H9 (cell line): ENCODE results near the gene MAP3K5. TPM values are rescaled to one million over a fixed set of nuclear protein-coding genes. Genes with fewer than 3 reads are reported as not detected.

Experiments used
- DNase-seq: peaks from one replicate; pipeline ENCODE4 v3.0.0-alpha.2; 2017
- H2AFZ ChIP-seq: one replicate; pipeline ENCODE4 v1.6.1; 2013; ENCODE audit warnings: mild to moderate bottlenecking, low read length, control low read depth, moderate library complexity
- H2AK5ac ChIP-seq: 2 replicates; pipeline ENCODE4 v1.6.1; 2013; ENCODE audit warnings: low read length, control low read depth, mixed read lengths; ENCODE audit not compliant: insufficient read length
- H2BK120ac ChIP-seq: one replicate; pipeline ENCODE4 v1.6.1; 2013; ENCODE audit warnings: low read depth, mild to moderate bottlenecking, low read length, control low read depth, inconsistent platforms; ENCODE audit not compliant: poor library complexity, severe bottlenecking
- H2BK12ac ChIP-seq: 2 replicates; pipeline ENCODE4 v1.6.1; 2013; ENCODE audit warnings: low read length, control low read depth, mixed read lengths, low read depth; ENCODE audit not compliant: insufficient read length
- H2BK15ac ChIP-seq: 2 replicates; pipeline ENCODE4 v1.6.1; 2013; ENCODE audit warnings: low read depth, low read length, control low read depth
- H2BK20ac ChIP-seq: one replicate; pipeline ENCODE4 v1.6.1; 2013; ENCODE audit warnings: low read depth, mild to moderate bottlenecking, low read length, control low read depth, inconsistent platforms; ENCODE audit not compliant: poor library complexity, severe bottlenecking
- H2BK5ac ChIP-seq: 2 replicates; pipeline ENCODE4 v1.6.1; 2013; ENCODE audit warnings: low read length, control low read depth, mixed read lengths; ENCODE audit not compliant: insufficient read length
- H3K14ac ChIP-seq: 2 replicates; pipeline ENCODE4 v1.6.1; 2013; ENCODE audit warnings: low read length, control low read depth; ENCODE audit not compliant: insufficient read depth
- H3K18ac ChIP-seq: 2 replicates; pipeline ENCODE4 v1.6.1; 2013; ENCODE audit warnings: low read depth, mild to moderate bottlenecking, mixed read lengths, low read length, control low read depth; ENCODE audit not compliant: insufficient read length
- H3K23ac ChIP-seq: 2 replicates; pipeline ENCODE4 v1.6.1; 2013; ENCODE audit warnings: low read length, control low read depth, mixed read lengths, low read depth; ENCODE audit not compliant: insufficient read length
- H3K23me2 ChIP-seq: 2 replicates; pipeline ENCODE4 v1.6.1; 2013; ENCODE audit warnings: low read depth, mild to moderate bottlenecking, mixed read lengths, low read length, control low read depth; ENCODE audit not compliant: insufficient read length, poor library complexity, severe bottlenecking
- H3K27ac ChIP-seq: 2 replicates; pipeline ENCODE4 v1.5.1; 2013; ENCODE audit warnings: low read length, control low read depth, mixed read lengths, low read depth; ENCODE audit not compliant: insufficient read length
- H3K27me3 ChIP-seq: 2 replicates; pipeline ENCODE4 v1.6.1; 2013; ENCODE audit warnings: low read length, control low read depth, inconsistent platforms; ENCODE audit not compliant: insufficient read depth
- H3K4ac ChIP-seq: 2 replicates; pipeline ENCODE4 v1.6.1; 2013; ENCODE audit warnings: low read depth, mild to moderate bottlenecking, control low read depth, inconsistent platforms, low read length, moderate library complexity
- H3K4me1 ChIP-seq: 2 replicates; pipeline ENCODE4 v1.6.1; 2013; ENCODE audit warnings: low read length, control low read depth, inconsistent platforms; ENCODE audit not compliant: insufficient read depth
- H3K4me2 ChIP-seq: 2 replicates; pipeline ENCODE4 v1.6.1; 2013; ENCODE audit warnings: low read length, control low read depth, mixed read lengths; ENCODE audit not compliant: insufficient read length, insufficient read depth
- H3K56ac ChIP-seq: 2 replicates; pipeline ENCODE4 v1.6.1; 2013; ENCODE audit warnings: low read depth, mild to moderate bottlenecking, mixed read lengths, low read length, control low read depth; ENCODE audit not compliant: insufficient read length
- H3K79me1 ChIP-seq: 2 replicates; pipeline ENCODE4 v1.6.1; 2013; ENCODE audit warnings: low read depth, mild to moderate bottlenecking, moderate library complexity, low read length, control low read depth, inconsistent platforms; ENCODE audit not compliant: insufficient read depth, poor library complexity, severe bottlenecking
- H3K79me2 ChIP-seq: 2 replicates; pipeline ENCODE4 v1.6.1; 2013; ENCODE audit warnings: low read length, control low read depth, inconsistent platforms; ENCODE audit not compliant: insufficient read depth
- H3K9ac ChIP-seq: 2 replicates; pipeline ENCODE4 v1.6.1; 2013; ENCODE audit warnings: low read length, control low read depth, mixed read lengths; ENCODE audit not compliant: insufficient read length; ENCODE audit errors: extremely low read depth
- H3K9me3 ChIP-seq: one replicate; pipeline ENCODE4 v1.6.1; 2013; ENCODE audit warnings: low read depth, low read length, inconsistent platforms; ENCODE audit not compliant: control insufficient read depth
- H3T11ph ChIP-seq: one replicate; pipeline ENCODE4 v1.6.1; 2013; ENCODE audit warnings: mild to moderate bottlenecking, low read length, control low read depth, inconsistent platforms
- H4K20me1 ChIP-seq: one replicate; pipeline ENCODE4 v1.6.1; 2013; ENCODE audit not compliant: control insufficient read depth, insufficient read length, insufficient read depth
- H4K5ac ChIP-seq: 2 replicates; pipeline ENCODE4 v1.6.1; 2013; ENCODE audit warnings: low read depth, mild to moderate bottlenecking, mixed read lengths, low read length, control low read depth; ENCODE audit not compliant: insufficient read length
- H4K8ac ChIP-seq: replicated peaks from 2 replicates; pipeline ENCODE4 v1.6.1; 2013; ENCODE audit warnings: low read length, control low read depth, mixed read lengths, low read depth; ENCODE audit not compliant: insufficient read length
- H4K91ac ChIP-seq: 2 replicates; pipeline ENCODE4 v1.6.1; 2013; ENCODE audit warnings: low read depth, mild to moderate bottlenecking, moderate library complexity, mixed read lengths, low read length, control low read depth; ENCODE audit not compliant: insufficient read length
- H3K27ac Mint-ChIP-seq, 3 experiments: 2 replicates in 2 of 3; 3 replicates in 1 of 3; pipeline ENCODE4 v1.8.0; 2020 to 2021; ENCODE audit warnings: mixed read lengths in 3 of 3, mild to moderate bottlenecking in 1 of 3, moderate library complexity in 1 of 3
- H3K27me3 Mint-ChIP-seq: 2 replicates; pipeline ENCODE4 v1.8.0; 2021; ENCODE audit warnings: low read depth, mild to moderate bottlenecking, moderate library complexity, mixed read lengths
- H3K36me3 Mint-ChIP-seq, 3 experiments: 2 replicates in 2 of 3; 3 replicates in 1 of 3; pipeline ENCODE4 v1.8.0; 2020 to 2021; ENCODE audit warnings: low read depth in 3 of 3, mixed read lengths in 3 of 3; ENCODE audit not compliant: insufficient read depth in 1 of 3
- H3K4me1 Mint-ChIP-seq, 2 experiments: 2 replicates each; pipeline ENCODE4 v1.8.0; 2020; ENCODE audit warnings: mixed read lengths in 2 of 2
- H3K4me3 Mint-ChIP-seq, 2 experiments: 2 replicates in 1 of 2; 3 replicates in 1 of 2; pipeline ENCODE4 v1.8.0; 2020 to 2021; ENCODE audit warnings: mild to moderate bottlenecking in 2 of 2, mixed read lengths in 2 of 2, moderate library complexity in 1 of 2
- H3K9me3 Mint-ChIP-seq, 2 experiments: 2 replicates in 1 of 2; 3 replicates in 1 of 2; pipeline ENCODE4 v1.8.0; 2020; ENCODE audit warnings: mild to moderate bottlenecking in 2 of 2, mixed read lengths in 2 of 2, moderate library complexity in 1 of 2
- CTCF ChIP-seq: fragments of 200-600 bp; sonication (generic); conservative IDR thresholded peaks from 3 replicates; pipeline ENCODE4 v1.8.0; 2021; ENCODE audit warnings: antibody characterized with exemption, mild to moderate bottlenecking
- WGBS: extraction: QIAGEN DNeasy Blood & Tissue Kit; methylation state at CpG from one replicate; pipeline ENCODE4 v1.1.7; 2013; ENCODE audit warnings: missing lambda C conversion rate, low lambda C conversion rate, mixed read lengths; ENCODE audit not compliant: insufficient read length; ENCODE audit errors: extremely low coverage; 5-methylcytosine and 5-hydroxymethylcytosine counted together
- total RNA-seq: library from RNA; stranded (reverse); gene quantifications from 2 replicates; pipeline ENCODE4 v1.2.1, GENCODE V29; 2021

MAP3K5 gene
- total RNA-seq, 1 experiment from 2014 or later = 1.6 TPM

- Histone ChIP-seq H2AFZ (no peak overlapping the region), H3K27me3 (no peaks in the 10 kb centered on the region), H3K4me2 (no peak overlapping the region), H2BK15ac (no peak overlapping the region), H3K79me1 (no peaks in the 10 kb centered on the region), H2AK5ac (no peak overlapping the region), H4K8ac (no peak overlapping the region), H3K4me1 (no peaks in the 10 kb centered on the region), H3K4ac (no peak overlapping the region), H3K9me3 (no peaks in the 10 kb centered on the region), H2BK20ac (no peak overlapping the region), H2BK12ac (no peak overlapping the region), H3T11ph (no peak overlapping the region), H2BK120ac (no peak overlapping the region), H3K23ac (no peak overlapping the region), H3K27ac (no peak overlapping the region), H3K14ac (no peak overlapping the region; the same call in 1 of the 2 replicates), H3K23me2 (peaks cover 2% of the 10 kb centered on the region), H4K20me1 (no peaks in the 10 kb centered on the region), H4K91ac (no peak overlapping the region), H4K5ac (no peak overlapping the region), H3K79me2 (no peaks in the 10 kb centered on the region), H2BK5ac (no peak overlapping the region), H3K18ac (no peak overlapping the region), H3K9ac (no peak overlapping the region), H3K56ac (no peak overlapping the region)
- Mint-ChIP-seq H3K9me3 (no peaks in the 10 kb centered on the region), H3K36me3 (no peaks in the 10 kb centered on the region), H3K4me1 (peaks cover 8 to 15% of the 10 kb centered on the region in 2 experiments), H3K4me3 (no peak overlapping the region), H3K27me3 (no peaks in the 10 kb centered on the region), H3K27ac (no peak overlapping the region)
- TF ChIP-seq CTCF = no peak
- no CpG with 5 or more reads among the region's 7 CpGs for WGBS
- no peak for DNase-seq
Observed at GRCh38 chr6:136752554-136752953, 39.7 kb downstream of the MAP3K5 start.
